Neutrophil (primary cell): Measurements from ENCODE around the gene TUBB6.

Experiments used
- H3K27ac ChIP-seq: fragments of 200-600 bp; sonication (generic); 2 replicates; pipeline ENCODE4 v1.5.1; 2016; ENCODE audit warnings: mild to moderate bottlenecking, moderate library complexity
- H3K27me3 ChIP-seq: fragments of 200-600 bp; sonication (generic); 2 replicates; pipeline ENCODE4 v1.6.0; 2016; ENCODE audit warnings: mild to moderate bottlenecking
- H3K36me3 ChIP-seq: fragments of 200-600 bp; sonication (generic); 2 replicates; pipeline ENCODE4 v1.5.1; 2017
- H3K4me1 ChIP-seq, 2 experiments: fragments of 200-600 bp in 1 of 2; sonication (generic) in 1 of 2; 1 replicate in 1 of 2; 2 replicates in 1 of 2; pipeline versions ENCODE4 v1.5.1 to v1.6.1; 2013 to 2016; ENCODE audit warnings: low read depth in 1 of 2, low read length in 1 of 2, mild to moderate bottlenecking in 1 of 2, moderate library complexity in 1 of 2; ENCODE audit not compliant: control insufficient read depth in 1 of 2, insufficient read depth in 1 of 2
- H3K4me3 ChIP-seq, 2 experiments: fragments of 200-600 bp in 1 of 2; sonication (generic) in 1 of 2; 1 replicate in 1 of 2; 2 replicates in 1 of 2; pipeline ENCODE4 v1.5.1; 2013 to 2016; ENCODE audit warnings: low read depth in 1 of 2, low read length in 1 of 2, mild to moderate bottlenecking in 1 of 2, moderate library complexity in 1 of 2
- H3K9me3 ChIP-seq: fragments of 200-600 bp; sonication (generic); 2 replicates; pipeline ENCODE4 v1.5.1; 2016
- CTCF ChIP-seq: fragments of 200-600 bp; sonication (generic); IDR thresholded peaks from 2 replicates; pipeline ENCODE4 v1.5.1; 2016; ENCODE audit warnings: antibody characterized with exemption

TUBB6 gene

GRCh38 chr18:12346240-12346565 is 38.2 kb downstream of the TUBB6 start:
- no peaks in the 10 kb centered on the region for H3K27me3 ChIP-seq
- H3K4me3 ChIP-seq = no peak overlapping the region
- H3K9me3 ChIP-seq = no peaks in the 10 kb centered on the region
- H3K27ac ChIP-seq = no peak overlapping the region
- H3K4me1 ChIP-seq = no peaks in the 10 kb centered on the region
- peaks cover 57% of the 10 kb centered on the region for H3K36me3 ChIP-seq
- no peak for TF ChIP-seq CTCF

- no peaks in the 10 kb centered on the region for H3K27me3 ChIP-seq
- peaks cover 72% of the 10 kb centered on the region for H3K36me3 ChIP-seq
- TF ChIP-seq CTCF = no peak
- H3K9me3 ChIP-seq = no peaks in the 10 kb centered on the region
- no peaks in the 10 kb centered on the region for H3K4me1 ChIP-seq
- H3K27ac ChIP-seq = no peak overlapping the region
- no peak overlapping the region for H3K4me3 ChIP-seq
Observed at GRCh38 chr18:12347895-12348294, 39.9 kb downstream of the TUBB6 start.

- no peak for TF ChIP-seq CTCF
- Histone ChIP-seq H3K27me3 (no peaks in the 10 kb centered on the region), H3K4me1 (no peaks in the 10 kb centered on the region), H3K36me3 (peaks cover 71% of the 10 kb centered on the region), H3K27ac (no peak overlapping the region), H3K4me3 (no peak overlapping the region), H3K9me3 (no peaks in the 10 kb centered on the region)
Observed at GRCh38 chr18:12352188-12352587, 44.1 kb downstream of the TUBB6 start.

GRCh38 chr18:12359515-12359927 is 51.5 kb downstream of the TUBB6 start:
- Histone ChIP-seq H3K36me3 (peaks cover 51% of the 10 kb centered on the region), H3K27me3 (no peaks in the 10 kb centered on the region), H3K4me1 (no peaks in the 10 kb centered on the region), H3K4me3 (no peak overlapping the region), H3K27ac (no peak overlapping the region), H3K9me3 (no peaks in the 10 kb centered on the region)
- TF ChIP-seq CTCF = no peak

GRCh38 chr18:12361770-12362378 is 53.8 kb downstream of the TUBB6 start:
- Histone ChIP-seq H3K4me3 (no peak overlapping the region), H3K4me1 (no peaks in the 10 kb centered on the region), H3K36me3 (peaks cover 44% of the 10 kb centered on the region), H3K27ac (no peak overlapping the region), H3K9me3 (no peaks in the 10 kb centered on the region), H3K27me3 (no peaks in the 10 kb centered on the region)
- TF ChIP-seq CTCF = no peak
